ENCODE measurements around the gene NRG3.

GRCh38 chr10:82399850-82400249, 524.9 kb downstream of the NRG3 start:
- TF ChIP-seq, protein P1, sequence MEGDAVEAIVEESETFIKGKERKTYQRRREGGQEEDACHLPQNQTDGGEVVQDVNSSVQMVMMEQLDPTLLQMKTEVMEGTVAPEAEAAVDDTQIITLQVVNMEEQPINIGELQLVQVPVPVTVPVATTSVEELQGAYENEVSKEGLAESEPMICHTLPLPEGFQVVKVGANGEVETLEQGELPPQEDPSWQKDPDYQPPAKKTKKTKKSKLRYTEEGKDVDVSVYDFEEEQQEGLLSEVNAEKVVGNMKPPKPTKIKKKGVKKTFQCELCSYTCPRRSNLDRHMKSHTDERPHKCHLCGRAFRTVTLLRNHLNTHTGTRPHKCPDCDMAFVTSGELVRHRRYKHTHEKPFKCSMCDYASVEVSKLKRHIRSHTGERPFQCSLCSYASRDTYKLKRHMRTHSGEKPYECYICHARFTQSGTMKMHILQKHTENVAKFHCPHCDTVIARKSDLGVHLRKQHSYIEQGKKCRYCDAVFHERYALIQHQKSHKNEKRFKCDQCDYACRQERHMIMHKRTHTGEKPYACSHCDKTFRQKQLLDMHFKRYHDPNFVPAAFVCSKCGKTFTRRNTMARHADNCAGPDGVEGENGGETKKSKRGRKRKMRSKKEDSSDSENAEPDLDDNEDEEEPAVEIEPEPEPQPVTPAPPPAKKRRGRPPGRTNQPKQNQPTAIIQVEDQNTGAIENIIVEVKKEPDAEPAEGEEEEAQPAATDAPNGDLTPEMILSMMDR (IDR thresholded peaks at IDR 0.05) = no peak
- no peak for TF ChIP-seq POLR2A (IDR thresholded peaks at IDR 0.05)
